K562 (cell line): ENCODE results near the gene NCDN. TPM values are rescaled to one million over a fixed set of nuclear protein-coding genes. Genes with fewer than 3 reads are reported as not detected.

Experiments used
- CXXC5 ChIP-seq: fragments of 250-450 bp; sonication (Bioruptor Pico); IDR thresholded peaks from 2 replicates; pipeline ENCODE4 v1.8.0; 2022; ENCODE audit warnings: inconsistent platforms, mild to moderate bottlenecking, moderate library complexity
- GATAD2B ChIP-seq: fragments of 450-650 bp; IDR thresholded peaks from 2 replicates; pipeline ENCODE4 v1.6.1; 2017; ENCODE audit warnings: mild to moderate bottlenecking, borderline replicate concordance
- KLF1 ChIP-seq: fragments of 450-650 bp; IDR thresholded peaks from 2 replicates; pipeline ENCODE4 v1.6.1; 2016; ENCODE audit warnings: missing genetic modification characterization, missing compliant biosample characterization
- STAG1 ChIP-seq: sonication (generic); formaldehyde crosslinking; IDR thresholded peaks from 2 replicates; pipeline ENCODE4 v1.5.0; 2020; ENCODE audit warnings: missing genetic modification reagents, borderline replicate concordance
- TCF3 ChIP-seq: sonication (generic); formaldehyde crosslinking; IDR thresholded peaks from 2 replicates; pipeline ENCODE4 v1.4.0; 2020; ENCODE audit warnings: mild to moderate bottlenecking, missing genetic modification reagents
- ZSCAN29 ChIP-seq: fragments of 450-650 bp; IDR thresholded peaks from 2 replicates; pipeline ENCODE4 v1.6.1; 2017
- polyA plus RNA-seq, 8 experiments: library from polyadenylated mRNA; depleted of rRNA in 4 of 8; stranded (reverse) in 5 of 8; unstranded in 3 of 8; fragments of >200 nt; fragmentation: Nextera tagmentation in 2 of 8; fragmentation: Illumina TruSeq in 1 of 8; extraction: Ambion mirVana in 2 of 8; extraction: Trizol in 1 of 8; gene quantifications; 2 replicates each; pipeline versions ENCODE4 v1.2.1 to v1.2.3, GENCODE V29; 2011 to 2014; ENCODE audit warnings: inconsistent platforms in 1 of 8, missing spikeins in 1 of 8
- total RNA-seq, 7 experiments: library from RNA; depleted of rRNA in 6 of 7; stranded (reverse); fragments of >200 nt in 6 of 7; fragmentation: Illumina TruSeq in 2 of 7; extraction: Trizol in 2 of 7; gene quantifications; 2 replicates each; pipeline versions ENCODE4 v1.2.1 to v1.2.3, GENCODE V29; 2011 to 2021; ENCODE audit warnings: low replicate concordance in 1 of 7
- TF ChIP-seq, protein P1 (sequence below): fragments of 450-650 bp; IDR thresholded peaks from 2 replicates; pipeline ENCODE4 v1.6.1; 2017; ENCODE audit warnings: antibody characterized with exemption, mild to moderate bottlenecking
- TF ChIP-seq, protein P2 (sequence below): fragments of 450-650 bp; formaldehyde crosslinking; IDR thresholded peaks from 2 replicates; pipeline ENCODE4 v1.4.0; 2020; ENCODE audit warnings: mild to moderate bottlenecking, moderate library complexity

The NCDN gene
- total and polyA plus RNA-seq, 9 of the 15 experiments (the other 6 are each of a cell fraction or from before 2014, with no cell fraction given): 1.9 to 35.1 (median 10.7) TPM

DNA sequence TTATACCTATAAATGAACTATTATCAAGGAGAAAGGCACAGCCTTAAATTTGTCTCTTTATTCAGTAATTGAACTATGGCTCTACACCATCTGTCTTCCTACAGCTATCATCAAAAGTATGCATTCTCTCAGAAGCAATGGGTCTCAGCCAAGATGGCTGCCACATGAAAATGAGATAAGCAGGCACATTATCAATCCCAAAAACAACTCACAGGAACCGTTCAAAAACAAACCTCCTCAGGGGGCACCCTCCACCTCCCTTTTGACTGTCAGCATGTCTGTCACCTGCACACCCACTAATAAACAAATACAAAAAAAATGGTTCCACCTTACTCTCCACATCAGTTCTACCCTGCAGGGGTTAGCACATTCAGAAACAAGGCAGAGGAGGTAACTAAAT lies 24.0 kb upstream of the NCDN start (continued):
- TF ChIP-seq ZSCAN29: no peak
- TF ChIP-seq, protein P1, sequence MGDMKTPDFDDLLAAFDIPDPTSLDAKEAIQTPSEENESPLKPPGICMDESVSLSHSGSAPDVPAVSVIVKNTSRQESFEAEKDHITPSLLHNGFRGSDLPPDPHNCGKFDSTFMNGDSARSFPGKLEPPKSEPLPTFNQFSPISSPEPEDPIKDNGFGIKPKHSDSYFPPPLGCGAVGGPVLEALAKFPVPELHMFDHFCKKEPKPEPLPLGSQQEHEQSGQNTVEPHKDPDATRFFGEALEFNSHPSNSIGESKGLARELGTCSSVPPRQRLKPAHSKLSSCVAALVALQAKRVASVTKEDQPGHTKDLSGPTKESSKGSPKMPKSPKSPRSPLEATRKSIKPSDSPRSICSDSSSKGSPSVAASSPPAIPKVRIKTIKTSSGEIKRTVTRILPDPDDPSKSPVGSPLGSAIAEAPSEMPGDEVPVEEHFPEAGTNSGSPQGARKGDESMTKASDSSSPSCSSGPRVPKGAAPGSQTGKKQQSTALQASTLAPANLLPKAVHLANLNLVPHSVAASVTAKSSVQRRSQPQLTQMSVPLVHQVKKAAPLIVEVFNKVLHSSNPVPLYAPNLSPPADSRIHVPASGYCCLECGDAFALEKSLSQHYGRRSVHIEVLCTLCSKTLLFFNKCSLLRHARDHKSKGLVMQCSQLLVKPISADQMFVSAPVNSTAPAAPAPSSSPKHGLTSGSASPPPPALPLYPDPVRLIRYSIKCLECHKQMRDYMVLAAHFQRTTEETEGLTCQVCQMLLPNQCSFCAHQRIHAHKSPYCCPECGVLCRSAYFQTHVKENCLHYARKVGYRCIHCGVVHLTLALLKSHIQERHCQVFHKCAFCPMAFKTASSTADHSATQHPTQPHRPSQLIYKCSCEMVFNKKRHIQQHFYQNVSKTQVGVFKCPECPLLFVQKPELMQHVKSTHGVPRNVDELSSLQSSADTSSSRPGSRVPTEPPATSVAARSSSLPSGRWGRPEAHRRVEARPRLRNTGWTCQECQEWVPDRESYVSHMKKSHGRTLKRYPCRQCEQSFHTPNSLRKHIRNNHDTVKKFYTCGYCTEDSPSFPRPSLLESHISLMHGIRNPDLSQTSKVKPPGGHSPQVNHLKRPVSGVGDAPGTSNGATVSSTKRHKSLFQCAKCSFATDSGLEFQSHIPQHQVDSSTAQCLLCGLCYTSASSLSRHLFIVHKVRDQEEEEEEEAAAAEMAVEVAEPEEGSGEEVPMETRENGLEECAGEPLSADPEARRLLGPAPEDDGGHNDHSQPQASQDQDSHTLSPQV: 0 out of 2 replicates have a peak, but pooled peaks have one; percentile 22
- TF ChIP-seq, protein P2, sequence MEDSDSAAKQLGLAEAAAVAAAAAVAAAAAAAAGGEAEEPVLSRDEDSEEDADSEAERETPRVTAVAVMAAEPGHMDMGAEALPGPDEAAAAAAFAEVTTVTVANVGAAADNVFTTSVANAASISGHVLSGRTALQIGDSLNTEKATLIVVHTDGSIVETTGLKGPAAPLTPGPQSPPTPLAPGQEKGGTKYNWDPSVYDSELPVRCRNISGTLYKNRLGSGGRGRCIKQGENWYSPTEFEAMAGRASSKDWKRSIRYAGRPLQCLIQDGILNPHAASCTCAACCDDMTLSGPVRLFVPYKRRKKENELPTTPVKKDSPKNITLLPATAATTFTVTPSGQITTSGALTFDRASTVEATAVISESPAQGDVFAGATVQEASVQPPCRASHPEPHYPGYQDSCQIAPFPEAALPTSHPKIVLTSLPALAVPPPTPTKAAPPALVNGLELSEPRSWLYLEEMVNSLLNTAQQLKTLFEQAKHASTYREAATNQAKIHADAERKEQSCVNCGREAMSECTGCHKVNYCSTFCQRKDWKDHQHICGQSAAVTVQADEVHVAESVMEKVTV (CRISPR knock-in tag): no peak
- TF ChIP-seq KLF1 (tag): no peak
- TF ChIP-seq STAG1: no peak
- TF ChIP-seq TCF3: peak; percentile 10; the same call in 1 of the 2 replicates
- TF ChIP-seq CXXC5 (CRISPR knock-in tag): no peak
- TF ChIP-seq GATAD2B: no peak
